HT1080 (cell line): ENCODE data around the gene PTHLH. TPM values are rescaled to one million over a fixed set of nuclear protein-coding genes. Genes with fewer than 3 reads are reported as not detected.
A peak's percentile ranks its signal among the peaks of the same experiment; 100 is the strongest.

Source experiments
- DNase-seq: peaks from one replicate; pipeline ENCODE4 v3.0.0-alpha.2; 2015; ENCODE audit warnings: low read depth
- polyA plus RNA-seq, 2 experiments: library from polyadenylated mRNA; depleted of rRNA; stranded (reverse); fragments of >200 nt; gene quantifications; 2 replicates each; pipeline ENCODE4 v1.2.3, GENCODE V29; 2015
- total RNA-seq: library from RNA; depleted of rRNA; stranded (reverse); fragments of >200 nt; shearing (Covaris generic); gene quantifications from 2 replicates; pipeline ENCODE4 v1.2.3, GENCODE V29; 2014; rRNA removed

PTHLH gene
- 0.13 and 0.87 TPM in 2 replicates for total RNA-seq
- polyA plus RNA-seq (2015; cell fraction: cytosol; rRNA removed), result 4.8 and 6.4 TPM in 2 replicates
- polyA plus RNA-seq (2015; cell fraction: nucleus; rRNA removed), result 4.8 and 6.0 TPM in 2 replicates

- DNase-seq, result no peak
Observed at GRCh38 chr12:27972721-27973120, at the start of gene PTHLH. Gene PTHLH (minus strand): TSS chr12:27972733. CDS start chr12:27969494, 3,239 bp downstream.

- no peak for DNase-seq
Observed at GRCh38 chr12:28021704-28022103, 49.2 kb upstream of the PTHLH start.

- DNase-seq, result no peak
Observed at GRCh38 chr12:28017873-28018255, 45.3 kb upstream of the PTHLH start.

- no peak for DNase-seq
Observed at GRCh38 chr12:28017126-28017872, 44.8 kb upstream of the PTHLH start.

- DNase-seq, result no peak
Observed at GRCh38 chr12:28015165-28015564, 42.6 kb upstream of the PTHLH start.

- no peak for DNase-seq
Observed at GRCh38 chr12:28014196-28014595, 41.7 kb upstream of the PTHLH start.

- no peak for DNase-seq
Observed at GRCh38 chr12:28012333-28012918, 39.9 kb upstream of the PTHLH start.

- no peak for DNase-seq
Observed at GRCh38 chr12:28010036-28010435, 37.5 kb upstream of the PTHLH start.

- DNase-seq, result no peak
Observed at GRCh38 chr12:27999970-28000369, 27.4 kb upstream of the PTHLH start.

- no peak for DNase-seq
Observed at GRCh38 chr12:27999521-27999920, 27.0 kb upstream of the PTHLH start.

GRCh38 chr12:27998658-27999057 lies 26.1 kb upstream of the PTHLH start:
- DNase-seq, result no peak

- no peak for DNase-seq
Observed at GRCh38 chr12:27998170-27998569, 25.6 kb upstream of the PTHLH start.

GRCh38 chr12:27996761-27997160 lies 24.2 kb upstream of the PTHLH start:
- no peak for DNase-seq

- no peak for DNase-seq
Observed at GRCh38 chr12:27995406-27995805, 22.9 kb upstream of the PTHLH start.

- DNase-seq, result no peak
Observed at GRCh38 chr12:27988594-27989233, 16.2 kb upstream of the PTHLH start.

GRCh38 chr12:27987331-27987730 lies 14.8 kb upstream of the PTHLH start:
- DNase-seq, result no peak

GRCh38 chr12:27984275-27984674 lies 11.7 kb upstream of the PTHLH start:
- peak; percentile 87 for DNase-seq

- no peak for DNase-seq
Observed at GRCh38 chr12:27982951-27983350, 10.4 kb upstream of the PTHLH start.

GRCh38 chr12:27982385-27982784 lies 9.9 kb upstream of the PTHLH start:
- no peak for DNase-seq

- peak; percentile 99 for DNase-seq
Observed at GRCh38 chr12:27981874-27982273, 9.3 kb upstream of the PTHLH start.

- DNase-seq, result no peak
Observed at GRCh38 chr12:27979145-27979544, 6.6 kb upstream of the PTHLH start.
